NOMO-1 (cell line): ENCODE data around the gene PAK5.
"Not testable (repeated sequence)": the region's sequence is repeated elsewhere in the genome, so short reads cannot be mapped to it uniquely, and the experiment has no call there.

ENCODE experiments used
- DNase-seq, 2 experiments: peaks; one replicate each; lab custom pipeline; 2025; ENCODE audit not compliant: unreplicated experiment in 2 of 2; lab: John Stamatoyannopoulos, UW

PAK5 gene

DNA sequence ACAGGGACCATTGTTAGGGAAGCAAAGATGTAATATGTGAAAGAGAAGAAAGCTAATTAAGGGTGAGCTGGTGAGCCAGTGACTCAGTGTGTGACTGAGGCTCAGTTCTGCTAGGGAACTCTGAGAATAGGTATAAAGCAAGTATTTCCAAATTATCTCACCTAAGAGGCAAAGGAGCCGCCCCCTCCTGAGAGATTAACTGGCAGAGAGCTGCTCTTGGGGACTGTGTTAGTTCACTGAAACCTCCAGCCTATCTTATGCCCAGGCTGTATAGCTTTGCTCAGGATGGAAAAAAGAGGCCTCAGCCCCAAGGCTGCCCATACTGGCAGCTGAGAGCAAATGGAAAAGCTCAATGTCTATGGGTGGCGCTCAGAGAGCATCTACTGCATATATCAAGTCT, 152.0 kb downstream of the PAK5 start:
- no peak for DNase-seq

DNA sequence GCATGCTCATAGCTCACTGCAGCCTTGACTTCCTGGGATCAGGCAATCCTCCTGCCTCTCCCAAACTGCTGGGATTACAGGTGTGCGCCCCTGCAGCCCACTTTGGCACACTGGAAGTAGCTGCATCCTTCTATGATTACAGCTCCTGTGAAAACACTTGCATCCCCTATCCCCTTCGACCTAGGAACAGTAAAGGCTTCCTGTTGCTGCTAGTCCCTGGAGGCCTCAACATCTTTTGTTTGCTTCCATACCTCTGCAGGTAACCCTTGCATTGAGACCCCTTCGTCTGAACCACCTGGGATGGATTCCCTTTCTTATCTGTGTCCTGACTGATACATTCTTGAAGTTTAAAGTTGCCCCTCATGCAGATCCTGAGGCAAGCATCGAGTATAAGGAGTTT, 152.4 kb downstream of the PAK5 start:
- no peak for DNase-seq

DNA sequence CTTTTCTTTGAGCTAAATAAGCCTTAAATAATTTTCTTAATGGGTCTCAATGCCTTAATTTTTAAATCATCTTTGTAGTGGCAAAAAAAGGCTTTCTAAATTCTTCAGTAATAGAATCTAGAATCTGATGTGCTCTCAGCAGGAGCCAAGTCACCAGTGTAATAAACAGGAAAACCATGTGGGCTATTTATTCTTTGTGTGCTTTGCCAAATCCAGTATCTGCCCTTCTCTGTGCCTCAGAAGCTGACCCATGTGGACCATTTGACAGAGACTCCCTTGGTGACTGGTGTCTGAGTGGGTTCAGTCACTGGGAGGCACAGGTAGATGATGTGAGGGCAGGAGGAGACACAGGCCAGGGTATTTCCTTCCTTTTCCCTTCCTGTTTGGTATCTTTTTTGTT, 152.9 kb downstream of the PAK5 start:
- DNase-seq = no peak

DNA sequence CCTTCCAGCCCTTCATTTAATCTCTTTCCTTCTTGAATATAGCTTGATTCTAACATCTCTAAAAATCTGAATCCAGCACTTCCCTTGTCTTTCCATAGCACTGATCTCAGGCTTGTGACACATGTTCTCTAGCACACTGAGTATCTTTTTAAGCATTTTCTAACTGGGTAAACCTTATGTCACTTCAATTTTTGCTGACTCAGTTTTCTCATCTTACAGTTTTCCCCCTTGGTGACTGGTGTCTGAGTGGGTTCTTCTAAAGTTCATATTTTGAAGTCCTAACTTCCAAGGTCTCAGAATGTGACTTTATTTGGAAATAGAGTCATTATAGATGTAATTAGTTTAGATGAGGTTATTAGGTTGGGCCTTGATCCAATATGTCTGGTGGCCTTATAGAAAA, 153.9 kb downstream of the PAK5 start:
- DNase-seq = no peak

DNA sequence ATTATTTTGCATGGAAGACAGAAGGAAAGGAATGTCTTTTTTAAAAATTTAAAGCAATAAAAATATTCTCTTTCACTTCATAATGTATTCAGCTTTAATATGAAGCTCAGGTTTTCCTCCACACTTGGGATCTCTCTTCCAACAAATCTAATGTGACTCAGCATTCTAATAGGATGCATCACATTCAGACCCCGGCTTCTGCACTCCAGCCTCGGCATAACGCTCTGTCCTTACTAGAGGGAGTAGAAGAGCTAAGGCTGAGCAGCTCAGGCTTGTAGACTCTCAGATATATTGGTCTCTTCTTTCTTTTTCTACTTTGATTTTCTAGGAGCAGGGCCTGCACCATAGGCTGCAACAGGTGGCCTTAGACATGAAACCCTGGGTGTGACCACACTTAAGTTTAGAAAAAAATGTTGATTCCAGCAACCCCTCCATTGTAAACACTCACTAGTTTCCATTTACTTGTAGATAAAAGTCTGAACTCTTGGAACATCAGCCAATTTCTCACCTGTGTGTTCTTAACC, 161.7 kb downstream of the PAK5 start:
- DNase-seq = no peak

DNA sequence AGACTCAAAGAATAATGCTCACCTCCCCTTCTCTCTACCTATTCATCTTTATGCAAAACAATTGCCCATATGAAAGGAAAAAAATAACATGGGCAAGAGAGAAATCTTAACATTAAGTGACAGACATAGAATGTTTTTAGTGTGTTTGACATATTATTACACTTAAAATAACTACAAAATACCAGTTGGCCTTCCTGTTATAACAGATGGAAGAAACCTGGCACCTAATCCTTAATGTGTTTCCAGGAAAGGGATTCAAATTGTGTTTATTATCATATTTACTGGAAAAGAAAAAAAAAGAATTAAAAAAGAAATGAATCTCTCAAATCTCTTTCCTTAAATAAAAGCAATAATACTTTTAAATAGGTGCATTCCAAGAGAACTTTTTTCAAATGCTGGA, 165.9 kb downstream of the PAK5 start:
- no peak for DNase-seq

DNA sequence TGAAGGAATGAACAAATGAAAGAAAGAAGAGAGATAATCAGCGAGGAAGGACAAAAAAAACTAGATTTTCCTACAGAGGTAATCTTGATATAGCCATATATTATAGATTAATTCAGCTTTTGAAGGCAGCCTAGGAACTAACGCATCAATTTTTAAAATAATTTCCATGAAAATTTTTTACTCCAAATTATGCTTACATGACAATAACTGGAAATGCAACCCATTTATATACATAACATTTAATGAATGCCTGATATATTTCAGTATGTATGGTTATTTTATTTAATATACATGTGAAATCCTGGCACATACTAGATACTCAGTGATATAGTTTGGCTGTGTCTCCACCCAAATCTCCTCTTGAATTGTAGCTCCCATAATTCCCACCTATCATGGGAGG, 166.8 kb downstream of the PAK5 start:
- DNase-seq = no peak

DNA sequence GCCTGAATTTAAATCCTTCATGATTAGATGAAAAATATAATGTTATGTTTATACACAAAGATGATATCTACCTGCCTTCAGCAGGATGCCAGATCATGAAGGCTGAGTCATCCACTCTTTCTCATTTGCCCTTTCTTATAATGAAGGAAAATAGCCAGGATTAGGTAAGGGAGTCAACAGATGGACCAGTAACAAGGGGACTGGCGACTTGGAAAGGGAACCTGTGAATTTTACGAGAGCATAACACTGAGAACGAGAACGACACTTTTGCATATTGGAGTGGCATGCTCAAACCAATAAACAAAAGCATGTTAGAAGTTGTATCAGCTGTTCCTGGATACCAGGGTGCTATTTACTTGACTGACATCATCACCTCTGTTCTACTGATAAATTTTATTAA, 170.5 kb downstream of the PAK5 start:
- DNase-seq = no peak

DNA sequence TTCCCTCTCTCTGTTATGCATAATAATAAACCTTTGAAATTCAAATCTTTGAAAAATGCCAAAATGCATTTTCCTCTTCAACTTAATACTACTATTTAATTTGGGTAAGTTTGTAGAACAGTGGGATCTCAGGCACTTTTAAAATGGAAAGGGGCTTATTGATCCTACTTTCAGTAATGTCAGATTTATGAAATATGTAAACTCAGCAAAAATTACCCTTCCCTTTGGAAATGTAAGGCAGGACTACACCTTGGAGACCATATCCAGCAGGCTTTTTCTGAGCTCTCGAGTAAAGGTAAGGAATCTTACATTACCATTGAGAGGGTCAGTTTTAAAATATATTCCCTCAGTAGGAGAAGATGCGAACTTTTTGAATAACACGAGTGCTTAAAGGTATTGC, 175.5 kb downstream of the PAK5 start:
- DNase-seq = no peak

DNA sequence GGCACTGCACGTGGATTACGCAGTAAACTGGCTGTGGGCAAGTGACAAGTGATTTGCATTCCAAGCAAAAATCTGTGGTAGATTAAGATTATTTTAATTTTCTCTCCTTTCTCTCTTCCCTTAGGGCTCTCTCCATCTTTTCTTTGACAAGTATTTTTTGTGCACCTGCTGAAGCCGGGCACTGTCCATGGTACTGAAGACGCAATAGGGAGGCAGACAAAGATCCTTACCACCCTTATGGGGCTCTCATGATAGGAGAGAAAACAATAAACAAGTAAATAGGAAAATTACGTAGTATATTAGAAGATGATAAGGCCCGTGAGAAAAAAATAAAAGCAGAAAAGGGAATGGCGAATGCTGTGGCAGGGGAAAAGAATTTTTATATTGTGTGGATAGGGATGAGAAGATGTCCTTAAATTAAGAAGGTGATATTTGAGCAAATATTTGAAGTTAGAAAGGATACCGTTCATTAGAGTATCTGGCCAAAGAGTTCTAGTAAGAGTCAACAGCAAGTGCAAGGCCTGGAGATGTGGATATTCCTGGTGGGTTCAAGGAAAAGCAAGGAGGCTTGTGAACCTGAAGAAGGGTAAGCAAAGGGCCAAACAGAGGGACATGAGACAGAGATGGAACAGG, 178.5 kb downstream of the PAK5 start:
- peak in 1 of 2 experiments; percentile 5 for DNase-seq

DNA sequence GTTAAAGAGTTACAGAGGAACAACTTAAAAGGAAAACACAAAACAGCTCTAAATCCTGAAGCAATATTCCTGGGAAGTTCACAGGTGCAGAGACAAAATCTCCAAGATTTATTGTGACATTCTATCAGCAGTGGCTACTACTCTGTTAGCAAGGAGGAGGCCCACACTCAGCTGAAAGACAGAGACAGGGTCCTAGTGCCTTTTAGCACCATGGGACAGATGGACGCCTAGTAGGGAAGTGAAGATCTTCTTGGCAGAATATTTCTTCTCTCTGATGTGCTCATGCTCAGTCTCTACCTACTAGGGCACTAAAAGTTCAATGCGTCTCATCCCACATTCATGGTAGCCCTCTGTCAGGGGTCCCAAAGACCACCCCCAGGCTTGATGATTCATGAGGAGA, 191.1 kb downstream of the PAK5 start:
- DNase-seq = no peak

DNA sequence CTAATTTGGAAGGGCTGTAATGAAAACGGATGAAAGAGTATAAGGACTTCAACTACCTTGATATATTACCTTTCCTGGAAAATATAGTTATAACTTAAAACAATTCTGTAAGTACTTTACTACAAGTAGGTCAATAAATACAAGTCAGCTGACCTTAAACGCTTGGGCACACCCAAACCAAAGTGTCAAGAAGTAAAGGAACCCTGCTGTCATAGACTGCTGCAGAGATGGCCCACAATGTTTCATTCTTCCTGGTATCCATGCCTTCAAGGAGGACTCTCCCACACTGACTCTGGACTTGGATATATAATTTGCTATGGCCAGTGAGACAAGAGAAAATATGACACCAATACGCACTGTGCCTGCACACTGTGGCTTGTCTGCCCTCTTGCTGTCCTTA, 192.5 kb downstream of the PAK5 start:
- no peak for DNase-seq

DNA sequence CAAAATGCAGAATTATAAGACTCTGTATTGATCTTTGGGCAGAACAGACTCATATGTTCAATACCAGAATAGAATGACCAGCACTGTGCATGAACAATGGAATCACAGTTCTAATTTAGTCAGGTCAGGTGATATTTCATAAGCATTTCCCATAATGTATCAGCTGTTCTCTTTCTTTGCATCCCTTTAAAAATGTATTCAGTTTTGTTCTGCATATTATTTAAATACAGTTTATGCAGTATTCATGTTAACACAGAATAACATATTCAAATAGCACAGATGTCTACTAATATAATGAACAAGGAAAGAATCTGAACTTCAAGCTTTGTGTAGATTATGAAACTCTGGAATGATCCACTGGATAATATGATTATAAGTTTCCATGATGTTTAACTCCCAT, 196.0 kb downstream of the PAK5 start:
- no peak for DNase-seq

DNA sequence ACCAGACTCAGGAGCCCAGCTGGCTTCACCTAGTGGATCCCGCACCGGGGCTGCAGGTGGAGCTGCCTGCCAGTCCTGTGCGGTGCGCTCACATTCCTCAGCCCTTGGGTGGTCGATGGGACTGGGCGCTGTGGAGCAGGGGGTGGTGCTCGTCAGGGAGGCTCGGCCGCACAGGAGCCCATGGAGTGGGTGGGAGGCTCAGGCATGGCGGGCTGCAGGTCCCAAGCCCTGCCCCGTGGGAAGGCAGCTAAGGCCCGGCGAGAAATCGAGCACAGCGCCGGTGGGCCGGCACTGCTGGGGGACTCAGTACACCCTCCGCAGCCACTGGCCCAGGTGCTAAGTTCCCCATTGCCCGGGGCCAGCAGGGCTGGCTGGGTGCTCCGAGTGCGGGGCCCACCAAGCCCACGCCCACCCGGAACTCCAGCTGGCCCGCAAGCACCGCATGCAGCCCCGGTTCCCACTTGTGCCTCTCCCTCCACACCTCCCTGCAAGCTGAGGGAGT, 197.3 kb downstream of the PAK5 start:
- not testable (repeated sequence) for DNase-seq

DNA sequence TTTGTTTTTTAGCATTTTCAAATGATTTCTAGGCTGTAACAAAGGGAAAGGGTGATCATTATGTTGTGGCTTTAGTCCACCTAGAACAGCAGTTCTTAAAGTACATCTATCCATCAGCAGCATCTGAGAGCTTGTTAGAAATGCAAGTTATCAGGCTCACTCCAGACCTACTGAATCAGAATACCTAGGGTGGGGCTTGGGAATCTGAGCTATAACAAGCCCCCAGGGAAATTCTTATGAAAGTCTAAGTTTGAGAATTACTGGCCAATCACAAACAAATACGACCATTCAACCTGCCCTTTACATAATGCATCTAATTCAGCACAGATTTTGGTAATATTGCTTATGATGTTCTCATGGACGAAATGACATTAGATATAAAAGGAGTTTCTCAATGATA, 201.0 kb downstream of the PAK5 start:
- DNase-seq = no peak

DNA sequence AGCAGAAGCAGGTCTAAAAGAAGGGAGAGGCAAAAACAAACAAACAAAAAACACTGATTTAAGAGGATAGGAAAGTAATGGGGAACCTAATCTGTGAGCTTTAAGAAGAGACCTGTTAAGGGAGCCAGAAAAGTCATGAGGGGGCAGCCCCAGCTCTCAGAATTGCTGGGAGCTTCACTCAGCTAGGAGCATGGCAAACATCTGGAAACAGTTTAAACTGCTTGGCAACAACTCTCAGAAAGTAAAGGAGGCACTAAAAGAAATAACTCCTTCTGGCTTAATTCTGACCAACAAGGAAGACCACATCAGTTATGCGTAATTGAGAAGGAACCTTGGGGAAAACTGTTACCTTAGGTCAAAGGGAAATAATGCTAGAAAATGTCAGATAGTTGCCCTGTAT, 203.1 kb downstream of the PAK5 start:
- DNase-seq = no peak

DNA sequence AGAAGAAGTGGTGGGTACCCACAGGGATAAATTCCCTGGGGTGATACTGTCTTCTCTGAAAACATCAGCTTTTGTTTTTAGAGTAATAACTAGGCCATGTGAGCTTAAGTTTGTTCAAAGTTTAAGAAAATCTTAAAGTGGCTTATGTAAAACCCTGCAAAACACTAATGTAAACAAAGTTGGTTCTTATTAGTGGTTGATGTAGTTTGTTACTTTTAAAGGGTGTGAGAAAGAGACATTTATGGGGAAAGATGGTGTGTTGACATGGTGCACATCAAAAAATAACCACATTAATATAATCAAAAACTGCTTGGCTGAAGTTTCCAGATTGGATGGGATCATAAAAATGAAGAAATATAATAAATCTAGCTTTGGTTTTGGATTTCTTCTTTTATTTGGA, 204.5 kb downstream of the PAK5 start:
- no peak for DNase-seq

DNA sequence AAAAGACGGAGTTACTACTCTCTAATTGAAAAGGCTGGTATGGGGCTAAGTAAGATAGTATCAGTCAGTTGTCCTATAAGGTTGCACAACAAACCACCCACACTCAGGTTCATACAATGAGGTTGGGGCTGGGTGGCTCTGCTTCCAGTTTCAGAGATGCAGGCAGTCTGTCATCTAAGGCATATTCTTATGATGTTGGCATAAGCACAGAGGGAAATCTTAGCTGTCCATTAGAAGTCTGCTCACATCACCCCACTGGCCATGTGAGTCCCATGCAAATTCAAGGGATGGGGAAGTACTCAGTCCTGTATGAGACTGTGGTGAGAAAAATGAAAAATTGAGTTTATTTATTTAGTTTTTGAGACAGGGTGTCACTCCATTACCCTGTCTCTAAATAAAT, 205.9 kb downstream of the PAK5 start:
- DNase-seq = no peak

DNA sequence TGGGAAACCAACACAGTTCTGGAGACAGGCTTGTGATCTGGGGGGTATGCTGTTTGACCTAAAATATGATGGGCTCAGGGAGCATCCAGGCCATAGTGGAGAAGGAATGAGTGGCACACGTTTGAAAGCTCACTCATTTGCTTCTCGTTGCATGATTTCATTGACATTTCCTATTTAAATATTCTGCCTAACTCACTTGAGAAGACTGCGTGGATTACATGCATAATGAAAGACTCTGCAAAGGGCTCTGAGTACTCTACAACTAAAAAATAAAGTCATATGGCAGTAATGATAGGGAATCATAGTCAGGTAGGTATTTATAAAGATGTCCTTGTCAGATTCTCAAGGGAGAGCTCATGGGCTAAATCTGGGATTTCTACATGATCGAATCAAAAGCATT, 206.6 kb downstream of the PAK5 start:
- DNase-seq = no peak

DNA sequence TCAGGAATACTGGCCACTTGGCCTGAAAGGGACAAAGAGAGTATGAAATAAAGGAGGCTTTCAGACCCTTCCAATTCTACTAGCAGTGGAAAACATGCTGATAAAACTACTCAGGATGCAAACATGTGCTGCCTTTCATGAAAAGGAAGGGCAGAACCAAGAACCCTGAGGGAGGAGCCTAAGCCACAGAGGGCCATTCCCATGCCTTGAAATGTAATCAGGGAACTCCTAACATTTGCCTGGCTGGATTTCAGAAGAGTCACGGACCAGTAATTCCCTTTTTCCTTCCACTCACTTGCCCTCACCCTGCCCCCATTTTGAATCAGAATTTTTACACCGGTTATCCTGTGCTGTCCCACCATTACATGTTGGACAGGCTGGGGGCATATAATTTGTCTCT, 208.3 kb downstream of the PAK5 start:
- DNase-seq = no peak

DNA sequence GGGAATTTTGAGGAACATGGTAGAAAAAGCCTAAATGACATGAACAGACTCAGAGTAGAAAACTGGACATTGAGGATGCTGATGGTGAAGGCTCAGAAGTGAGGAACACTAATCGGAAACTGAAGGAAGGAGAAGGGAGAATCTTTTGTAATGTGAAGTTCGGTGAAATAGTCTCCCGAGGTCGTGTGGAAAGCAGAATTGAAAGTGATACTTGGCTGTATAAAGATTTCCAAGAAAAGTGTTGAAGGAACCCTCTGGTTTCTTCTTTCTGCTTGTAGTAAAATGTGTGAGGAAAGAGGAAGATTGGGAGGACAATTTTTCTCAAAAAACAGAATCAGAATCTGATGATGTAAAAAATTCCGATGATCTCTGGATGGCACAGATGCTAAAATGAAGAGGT, 209.0 kb downstream of the PAK5 start:
- peak in 1 of 2 experiments; percentile 22 for DNase-seq

DNA sequence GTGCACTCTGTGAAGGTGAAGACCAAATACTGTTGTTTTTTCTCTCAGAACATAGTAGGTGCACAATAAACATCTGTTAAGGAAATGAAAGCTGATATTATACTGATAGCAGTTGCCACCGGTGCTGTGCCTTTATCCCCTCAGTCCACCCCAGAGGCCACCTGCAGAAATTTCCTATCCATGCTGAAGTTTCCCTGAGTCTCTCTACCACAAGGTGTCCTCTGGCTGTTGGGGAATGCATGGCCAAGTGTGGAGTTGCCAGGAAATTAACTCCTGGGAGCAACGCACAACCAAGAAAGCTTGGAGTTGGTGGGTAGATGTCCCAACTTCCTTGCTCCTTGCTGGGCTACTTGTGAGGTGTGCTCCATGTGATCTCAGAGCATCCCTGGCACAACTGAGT, 210.3 kb downstream of the PAK5 start:
- DNase-seq = no peak

DNA sequence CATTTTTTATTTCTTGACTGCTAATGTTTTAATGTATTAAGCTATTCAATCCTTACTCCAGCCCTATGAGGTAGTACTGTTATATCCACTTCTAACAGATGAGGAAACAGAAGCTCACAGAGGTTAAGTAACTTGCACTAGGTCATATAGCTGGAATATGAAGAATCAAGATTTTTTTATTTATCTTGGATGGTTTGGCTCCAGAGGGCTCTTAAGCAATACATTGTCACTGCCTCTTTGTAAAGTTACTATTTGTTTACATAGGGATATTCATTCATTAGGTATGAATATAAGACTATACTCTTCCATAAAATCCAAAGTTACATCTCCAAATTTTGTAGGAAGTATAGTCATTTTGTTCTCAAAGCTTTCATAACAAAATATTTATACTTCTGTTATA, 210.7 kb downstream of the PAK5 start:
- DNase-seq = no peak
